GM12878 (cell line): ENCODE measurements around the gene TMPRSS13. TPM values are rescaled to one million over a fixed set of nuclear protein-coding genes. Genes with fewer than 3 reads are reported as not detected.

ENCODE experiments used
- ATAC-seq: fragments of 200-7000 bp; cut with Tn5 transposase; 3 replicates; pipeline ENCODE4 v1.9.1; 2020; ENCODE audit warnings: mild to moderate bottlenecking, moderate library complexity
- BruUV-seq: library from RNA; stranded (reverse); fragments of 400-500 nt; replicated peaks from 2 replicates; lab custom pipeline; 2021; lab: Mats Ljungman, UMichigan
- CTCF ChIA-PET: fragments of 300-600 bp; sonication (Branson Sonifier 250); formaldehyde crosslinking; extraction: SDS; loops from one replicate; lab custom pipeline; 2021; ENCODE audit warnings: inconsistent platforms; lab: Yijun Ruan, JAX
- POLR2A ChIA-PET: fragments of 350-600 bp; formaldehyde crosslinking; extraction: SDS; loops from one replicate; lab custom pipeline; 2021; ENCODE audit warnings: inconsistent platforms; lab: Charles Lee
- RAD21 ChIA-PET: fragments of 300-600 bp; sonication (Branson Sonifier 250); formaldehyde crosslinking; loops from one replicate; lab custom pipeline; 2023; ENCODE audit warnings: antibody characterized with exemption; ENCODE audit not compliant: unreplicated experiment; lab: Charles Lee
- SMC1A ChIA-PET: fragments of 300-600 bp; sonication (Branson Sonifier 250); formaldehyde crosslinking; loops from one replicate; lab custom pipeline; 2023; ENCODE audit not compliant: unreplicated experiment, uncharacterized antibody; lab: Charles Lee
- DNase-seq: peaks from one replicate; pipeline ENCODE4 v3.0.0-alpha.2; 2011; ENCODE audit warnings: low read depth, low spot score
- FAIRE-seq: peaks from 3 replicates; lab custom pipeline; 2011; peaks lifted over from hg19 to GRCh38; lab: Jason Lieb, UNC
- H2AFZ ChIP-seq: 2 replicates; pipeline ENCODE4 v1.6.0; 2011; ENCODE audit warnings: low read depth, low read length, control low read depth; ENCODE audit not compliant: control insufficient read depth
- H3K27ac ChIP-seq: 2 replicates; pipeline ENCODE4 v1.5.1; 2011; ENCODE audit warnings: control low read depth; ENCODE audit not compliant: control insufficient read depth, insufficient read depth
- H3K27me3 ChIP-seq, 2 experiments: replicated peaks in 1 of 2; 2 replicates each; pipeline versions ENCODE4 v1.6.0 to v1.6.1; 2011; ENCODE audit warnings: low read length in 1 of 2; ENCODE audit not compliant: control insufficient read depth in 2 of 2, insufficient read depth in 2 of 2
- H3K36me3 ChIP-seq, 2 experiments: 2 replicates each; pipeline ENCODE4 v1.5.1; 2011; ENCODE audit warnings: low read length in 1 of 2; ENCODE audit not compliant: control insufficient read depth in 2 of 2, insufficient read depth in 2 of 2
- H3K4me1 ChIP-seq: 2 replicates; pipeline ENCODE4 v1.6.1; 2011; ENCODE audit warnings: mild to moderate bottlenecking, low read length, moderate library complexity, mixed read lengths; ENCODE audit not compliant: control insufficient read depth, insufficient read depth
- H3K4me2 ChIP-seq: 2 replicates; pipeline ENCODE4 v1.6.0; 2011; ENCODE audit warnings: control low read depth; ENCODE audit not compliant: control insufficient read depth, insufficient read depth
- H3K4me3 ChIP-seq: fragments of 200-600 bp; sonication (generic); 2 replicates; pipeline ENCODE4 v1.5.1; 2016
- H3K79me2 ChIP-seq: 2 replicates; pipeline ENCODE4 v1.6.0; 2011; ENCODE audit warnings: low read length; ENCODE audit not compliant: control insufficient read depth, insufficient read depth
- H3K9ac ChIP-seq: 2 replicates; pipeline ENCODE4 v1.8.0; 2011; ENCODE audit warnings: low read length, control low read depth, mixed read lengths; ENCODE audit not compliant: control insufficient read depth, insufficient read depth
- H3K9me3 ChIP-seq: replicated peaks from 3 replicates; pipeline ENCODE4 v1.5.1; 2011; ENCODE audit warnings: mild to moderate bottlenecking, low read length; ENCODE audit not compliant: control insufficient read depth, insufficient read depth
- H4K20me1 ChIP-seq: 2 replicates; pipeline ENCODE4 v1.6.0; 2011; ENCODE audit not compliant: control insufficient read depth, insufficient read depth
- BACH1 ChIP-seq: fragments of 450-650 bp; IDR thresholded peaks from 2 replicates; pipeline ENCODE4 v1.6.1; 2017; ENCODE audit warnings: mild to moderate bottlenecking, borderline replicate concordance
- CBX3 ChIP-seq: fragments of 200-600 bp; sonication (generic); IDR thresholded peaks from 2 replicates; pipeline ENCODE4 v1.6.1; 2016; ENCODE audit warnings: low read depth, borderline replicate concordance
- GATAD2B ChIP-seq: fragments of 450-650 bp; conservative IDR thresholded peaks from 2 replicates; pipeline ENCODE4 v1.6.1; 2017; ENCODE audit warnings: low read depth, mild to moderate bottlenecking, moderate library complexity
- IRF4 ChIP-seq: IDR thresholded peaks from 2 replicates; pipeline ENCODE4 v1.6.1; 2011; ENCODE audit warnings: low read depth, low read length
- WGBS: methylation state at CpG from one replicate; pipeline ENCODE4 v1.1.6; 2016; ENCODE audit warnings: low lambda C conversion rate; ENCODE audit not compliant: insufficient replicate concordance, insufficient coverage; ENCODE audit errors: missing lambda C conversion rate; 5-methylcytosine and 5-hydroxymethylcytosine counted together
- in situ Hi-C: fragments of 300-500 bp; cut with MboI; formaldehyde crosslinking; loops from 9 replicates; pipeline ENCODE4 v1.14.3; 2018; ENCODE audit warnings: mixed read lengths
- intact Hi-C: fragments of 100-400 bp; cut with micrococcal nuclease; formaldehyde crosslinking; loops from one replicate; pipeline ENCODE4 v1.14.2; 2022; ENCODE audit not compliant: unreplicated experiment
- polyA plus RNA-seq, 11 experiments: library from polyadenylated mRNA; depleted of rRNA in 4 of 11; unstranded in 6 of 11; stranded (reverse) in 5 of 11; fragments of >200 nt; fragmentation: Nextera tagmentation in 4 of 11; fragmentation: Illumina TruSeq in 1 of 11; extraction: Ambion mirVana in 4 of 11; extraction: Trizol in 1 of 11; gene quantifications; 1 replicate in 1 of 11; 2 replicates in 10 of 11; pipeline versions ENCODE4 v1.2.1 to v1.2.3, GENCODE V29; 2011 to 2016; ENCODE audit warnings: inconsistent platforms in 2 of 11, missing spikeins in 2 of 11, low read depth in 1 of 11
- total RNA-seq, 4 experiments: library from RNA; depleted of rRNA in 3 of 4; stranded (reverse); fragments of >200 nt in 3 of 4; fragmentation: Illumina TruSeq in 1 of 4; extraction: Trizol in 1 of 4; gene quantifications; 2 replicates each; pipeline versions ENCODE4 v1.2.1 to v1.2.3, GENCODE V29; 2013 to 2021

The TMPRSS13 gene
- total and polyA plus RNA-seq, 10 of the 15 experiments (the other 5 are each of a cell fraction or from before 2014, with no cell fraction given) = 0.05 to 0.50 (median 0.26) TPM; not detected in 2

GRCh38 chr11:117851106-117851505 lies 78.1 kb downstream of the TMPRSS13 start:
- no peaks in the 10 kb centered on the region for H3K36me3 ChIP-seq
- H4K20me1 ChIP-seq = no peaks in the 10 kb centered on the region
- H2AFZ ChIP-seq = no peak overlapping the region
- H3K4me2 ChIP-seq = no peak overlapping the region
- in situ Hi-C loops (no loop called here), intact Hi-C loops (no loop called here)
- no peaks in the 10 kb centered on the region for H3K79me2 ChIP-seq
- POLR2A ChIA-PET = no interaction called here
- no peak overlapping the region for H3K27ac ChIP-seq
- no peaks in the 10 kb centered on the region for H3K4me1 ChIP-seq
- no TSS peak for BruUV-seq
- 37% methylated on average over 3 of the region's 3 CpGs for WGBS
- ATAC-seq = peak; percentile 14; the same call in 2 of the 3 replicates
- CTCF ChIA-PET = interaction anchor here (0.9 to 3.4 kb wide), 8 partner anchors 10 to 202 kb away, joined by 3 to 15 read pairs (median 3); no protein-coding TSS in a partner anchor
- peaks cover 2% of the 10 kb centered on the region; the same call in 2 of the 3 replicates for H3K9me3 ChIP-seq
- no peak overlapping the region for H3K4me3 ChIP-seq
- no peak for FAIRE-seq
- H3K27me3 ChIP-seq = no peaks in the 10 kb centered on the region; a peak in 2 of 4 replicates
- SMC1A ChIA-PET = interaction anchor here (0.7 to 1.7 kb wide), 6 partner anchors 17 to 202 kb away, joined by 3 to 4 read pairs (median 3); no protein-coding TSS in a partner anchor
- no peak for DNase-seq
- RAD21 ChIA-PET = interaction anchor here (1.0 to 1.9 kb wide), 3 partner anchors 94 to 100 kb away, joined by 3 to 6 read pairs (median 3); no protein-coding TSS in a partner anchor
- TF ChIP-seq CBX3 = no peak
- TF ChIP-seq IRF4 = no peak
- no peak for TF ChIP-seq GATAD2B
- no peak for TF ChIP-seq BACH1
- no peak overlapping the region for H3K9ac ChIP-seq

Other genes starting within 250 kb of the TMPRSS13 start
Only the 7 nearest of the 8 such genes appear.
- gene DSCAML1, start 132.2 kb downstream of the TMPRSS13 start, total RNA-seq (2014; rRNA removed) = 0.06 and 0.11 TPM in 2 replicates
- 0.05 and 0.09 TPM in 2 replicates for gene DSCAML1, start 132.2 kb downstream of the TMPRSS13 start, total RNA-seq (2014; rRNA removed; fragmentation: Illumina TruSeq; extraction: Trizol)
- 0.13 TPM in 2 replicates for gene DSCAML1, start 132.2 kb downstream of the TMPRSS13 start, total RNA-seq (2021)
- 0.18 and 0.20 TPM in 2 replicates for gene DSCAML1, start 132.2 kb downstream of the TMPRSS13 start, polyA plus RNA-seq (2011; rRNA removed)
- gene DSCAML1, start 132.2 kb downstream of the TMPRSS13 start, polyA plus RNA-seq (2014; fragmentation: Illumina TruSeq; extraction: Trizol) = 0.06 and 0.11 TPM in 2 replicates
- under 1 TPM in 1 of 2 experiments, not detected in 1; 0.03 TPM for gene DSCAML1, start 132.2 kb downstream of the TMPRSS13 start, polyA plus RNA-seq (2014; fragmentation: Nextera tagmentation; extraction: Ambion mirVana)
- gene DSCAML1, start 132.2 kb downstream of the TMPRSS13 start, polyA plus RNA-seq (2014; rRNA removed) = 0.06 and 0.10 TPM in 2 replicates
- gene DSCAML1, start 132.2 kb downstream of the TMPRSS13 start, polyA plus RNA-seq (2016; fragmentation: Nextera tagmentation; extraction: Ambion mirVana) = under 1 TPM; 0.03 TPM
- gene FXYD2, start 104.7 kb downstream of the TMPRSS13 start, total RNA-seq (2014; rRNA removed) = 3.6 and 3.8 TPM in 2 replicates
- 1.2 and 1.5 TPM in 2 replicates for gene FXYD2, start 104.7 kb downstream of the TMPRSS13 start, total RNA-seq (2014; rRNA removed; fragmentation: Illumina TruSeq; extraction: Trizol)
- gene FXYD2, start 104.7 kb downstream of the TMPRSS13 start, total RNA-seq (2021) = 1.8 and 2.0 TPM in 2 replicates
- 3.2 and 4.5 TPM in 2 replicates for gene FXYD2, start 104.7 kb downstream of the TMPRSS13 start, polyA plus RNA-seq (2011; rRNA removed)
- 1.9 TPM in 1 of 2 replicates, not detected in the other for gene FXYD2, start 104.7 kb downstream of the TMPRSS13 start, polyA plus RNA-seq (2014; fragmentation: Illumina TruSeq; extraction: Trizol)
- gene FXYD2, start 104.7 kb downstream of the TMPRSS13 start, polyA plus RNA-seq (2014; fragmentation: Nextera tagmentation; extraction: Ambion mirVana) = 1 to 10 TPM; 1.6 to 1.9 TPM
- gene FXYD2, start 104.7 kb downstream of the TMPRSS13 start, polyA plus RNA-seq (2014; rRNA removed) = 2.0 and 2.9 TPM in 2 replicates
- 1 to 10 TPM; 3.3 to 4.1 TPM for gene FXYD2, start 104.7 kb downstream of the TMPRSS13 start, polyA plus RNA-seq (2016; fragmentation: Nextera tagmentation; extraction: Ambion mirVana)
- 0.11 and 0.27 TPM in 2 replicates for gene FXYD6, start 52.7 kb downstream of the TMPRSS13 start, total RNA-seq (2014; rRNA removed)
- gene FXYD6, start 52.7 kb downstream of the TMPRSS13 start, total RNA-seq (2014; rRNA removed; fragmentation: Illumina TruSeq; extraction: Trizol) = 0.09 TPM in 1 of 2 replicates, not detected in the other
- 0.10 and 0.93 TPM in 2 replicates for gene FXYD6, start 52.7 kb downstream of the TMPRSS13 start, total RNA-seq (2021)
- gene FXYD6, start 52.7 kb downstream of the TMPRSS13 start, polyA plus RNA-seq (2011; rRNA removed) = 2.0 and 2.1 TPM in 2 replicates
- 0.46 and 1.2 TPM in 2 replicates for gene FXYD6, start 52.7 kb downstream of the TMPRSS13 start, polyA plus RNA-seq (2014; fragmentation: Illumina TruSeq; extraction: Trizol)
- gene FXYD6, start 52.7 kb downstream of the TMPRSS13 start, polyA plus RNA-seq (2014; fragmentation: Nextera tagmentation; extraction: Ambion mirVana) = under 1 TPM; 0.16 to 0.29 TPM
- gene FXYD6, start 52.7 kb downstream of the TMPRSS13 start, polyA plus RNA-seq (2014; rRNA removed) = 0.42 and 0.88 TPM in 2 replicates
- gene FXYD6, start 52.7 kb downstream of the TMPRSS13 start, polyA plus RNA-seq (2016; fragmentation: Nextera tagmentation; extraction: Ambion mirVana) = not detected
- gene IL10RA, start 57.0 kb upstream of the TMPRSS13 start, total RNA-seq (2014; rRNA removed) = 12.0 and 12.5 TPM in 2 replicates
- gene IL10RA, start 57.0 kb upstream of the TMPRSS13 start, total RNA-seq (2014; rRNA removed; fragmentation: Illumina TruSeq; extraction: Trizol) = 6.5 and 8.8 TPM in 2 replicates
- gene IL10RA, start 57.0 kb upstream of the TMPRSS13 start, total RNA-seq (2021) = 10.8 and 11.8 TPM in 2 replicates
- 29.5 and 45.9 TPM in 2 replicates for gene IL10RA, start 57.0 kb upstream of the TMPRSS13 start, polyA plus RNA-seq (2011; rRNA removed)
- gene IL10RA, start 57.0 kb upstream of the TMPRSS13 start, polyA plus RNA-seq (2014; fragmentation: Illumina TruSeq; extraction: Trizol) = 5.9 and 13.7 TPM in 2 replicates
- 1 to 10 TPM in 1 of 2 experiments, under 1 TPM in 1; 0.77 to 1.4 TPM for gene IL10RA, start 57.0 kb upstream of the TMPRSS13 start, polyA plus RNA-seq (2014; fragmentation: Nextera tagmentation; extraction: Ambion mirVana)
- 11.0 and 18.7 TPM in 2 replicates for gene IL10RA, start 57.0 kb upstream of the TMPRSS13 start, polyA plus RNA-seq (2014; rRNA removed)
- gene IL10RA, start 57.0 kb upstream of the TMPRSS13 start, polyA plus RNA-seq (2016; fragmentation: Nextera tagmentation; extraction: Ambion mirVana) = 1 to 10 TPM; 7.4 to 8.5 TPM
- gene TMPRSS4, start 147.7 kb upstream of the TMPRSS13 start, total RNA-seq (2014; rRNA removed) = 0.05 TPM in 1 of 2 replicates, not detected in the other
- gene TMPRSS4, start 147.7 kb upstream of the TMPRSS13 start, total RNA-seq (2014; rRNA removed; fragmentation: Illumina TruSeq; extraction: Trizol) = not detected in 2 replicates
- gene TMPRSS4, start 147.7 kb upstream of the TMPRSS13 start, total RNA-seq (2021) = 0.26 TPM in 1 of 2 replicates, not detected in the other
- gene TMPRSS4, start 147.7 kb upstream of the TMPRSS13 start, polyA plus RNA-seq (2011; rRNA removed) = 0.01 and 0.14 TPM in 2 replicates
- gene TMPRSS4, start 147.7 kb upstream of the TMPRSS13 start, polyA plus RNA-seq (2014; fragmentation: Illumina TruSeq; extraction: Trizol) = not detected in 2 replicates
- not detected for gene TMPRSS4, start 147.7 kb upstream of the TMPRSS13 start, polyA plus RNA-seq (2014; fragmentation: Nextera tagmentation; extraction: Ambion mirVana)
- gene TMPRSS4, start 147.7 kb upstream of the TMPRSS13 start, polyA plus RNA-seq (2014; rRNA removed) = not detected in 2 replicates
- not detected for gene TMPRSS4, start 147.7 kb upstream of the TMPRSS13 start, polyA plus RNA-seq (2016; fragmentation: Nextera tagmentation; extraction: Ambion mirVana)
- gene SMIM35, start 157.6 kb upstream of the TMPRSS13 start, total RNA-seq (2014; rRNA removed) = not detected in 2 replicates
- gene SMIM35, start 157.6 kb upstream of the TMPRSS13 start, total RNA-seq (2014; rRNA removed; fragmentation: Illumina TruSeq; extraction: Trizol) = not detected in 2 replicates
- gene SMIM35, start 157.6 kb upstream of the TMPRSS13 start, total RNA-seq (2021) = not detected in 2 replicates
- gene SMIM35, start 157.6 kb upstream of the TMPRSS13 start, polyA plus RNA-seq (2011; rRNA removed) = 0.82 and 1.1 TPM in 2 replicates
- gene SMIM35, start 157.6 kb upstream of the TMPRSS13 start, polyA plus RNA-seq (2014; fragmentation: Illumina TruSeq; extraction: Trizol) = 0.12 TPM in 1 of 2 replicates, not detected in the other
- under 1 TPM; 0.02 to 0.03 TPM for gene SMIM35, start 157.6 kb upstream of the TMPRSS13 start, polyA plus RNA-seq (2014; fragmentation: Nextera tagmentation; extraction: Ambion mirVana)
- gene SMIM35, start 157.6 kb upstream of the TMPRSS13 start, polyA plus RNA-seq (2014; rRNA removed) = 0.05 TPM in 1 of 2 replicates, not detected in the other
- gene SMIM35, start 157.6 kb upstream of the TMPRSS13 start, polyA plus RNA-seq (2016; fragmentation: Nextera tagmentation; extraction: Ambion mirVana) = not detected
- gene SCN4B, start 223.4 kb upstream of the TMPRSS13 start, total RNA-seq (2014; rRNA removed) = not detected in 2 replicates
- gene SCN4B, start 223.4 kb upstream of the TMPRSS13 start, total RNA-seq (2014; rRNA removed; fragmentation: Illumina TruSeq; extraction: Trizol) = not detected in 2 replicates
- gene SCN4B, start 223.4 kb upstream of the TMPRSS13 start, total RNA-seq (2021) = 0.08 TPM in 1 of 2 replicates, not detected in the other
- 0.49 and 0.55 TPM in 2 replicates for gene SCN4B, start 223.4 kb upstream of the TMPRSS13 start, polyA plus RNA-seq (2011; rRNA removed)
- gene SCN4B, start 223.4 kb upstream of the TMPRSS13 start, polyA plus RNA-seq (2014; fragmentation: Illumina TruSeq; extraction: Trizol) = 0.01 TPM in 1 of 2 replicates, not detected in the other
- under 1 TPM in 1 of 2 experiments, not detected in 1; 0.04 TPM for gene SCN4B, start 223.4 kb upstream of the TMPRSS13 start, polyA plus RNA-seq (2014; fragmentation: Nextera tagmentation; extraction: Ambion mirVana)
- 0.03 TPM in 1 of 2 replicates, not detected in the other for gene SCN4B, start 223.4 kb upstream of the TMPRSS13 start, polyA plus RNA-seq (2014; rRNA removed)
- gene SCN4B, start 223.4 kb upstream of the TMPRSS13 start, polyA plus RNA-seq (2016; fragmentation: Nextera tagmentation; extraction: Ambion mirVana) = under 1 TPM; 0.04 to 0.12 TPM